GM18858 (cell line): ENCODE data around the gene PRRX1.

ENCODE experiments used
- ATAC-seq: cut with Tn5 transposase; IDR thresholded peaks from one replicate; pipeline ENCODE4 v1.9.1; 2021; ENCODE audit not compliant: unreplicated experiment

Gene PRRX1

GRCh38 chr1:170664828-170665612 is 1.1 kb downstream of the PRRX1 start:
- ATAC-seq: no peak

- ATAC-seq: no peak
These were observed 1.7 kb downstream of the PRRX1 start for GRCh38 chr1:170665629-170666028.

- no peak for ATAC-seq
These were observed 2.8 kb downstream of the PRRX1 start for GRCh38 chr1:170666541-170667254.

- ATAC-seq: no peak
These were observed 4.5 kb downstream of the PRRX1 start for GRCh38 chr1:170668209-170669106.

GRCh38 chr1:170669107-170669445 is 5.1 kb downstream of the PRRX1 start:
- no peak for ATAC-seq

GRCh38 chr1:170669586-170670530 is 5.9 kb downstream of the PRRX1 start:
- no peak for ATAC-seq

- ATAC-seq: no peak
These were observed 7.1 kb downstream of the PRRX1 start for GRCh38 chr1:170670802-170671628.

- ATAC-seq: no peak
These were observed 7.7 kb downstream of the PRRX1 start for GRCh38 chr1:170671629-170671963.

- no peak for ATAC-seq
These were observed 8.4 kb downstream of the PRRX1 start for GRCh38 chr1:170672316-170672715.

GRCh38 chr1:170674239-170674638 is 10.3 kb downstream of the PRRX1 start:
- no peak for ATAC-seq

- ATAC-seq: no peak
These were observed 11.1 kb downstream of the PRRX1 start for GRCh38 chr1:170674986-170675385.

- no peak for ATAC-seq
These were observed 11.9 kb downstream of the PRRX1 start for GRCh38 chr1:170675865-170676264.

- no peak for ATAC-seq
These were observed 12.7 kb downstream of the PRRX1 start for GRCh38 chr1:170676628-170677027.

GRCh38 chr1:170678027-170678600 is 14.2 kb downstream of the PRRX1 start:
- ATAC-seq: no peak

GRCh38 chr1:170680428-170680827 is 16.5 kb downstream of the PRRX1 start:
- ATAC-seq: no peak

- no peak for ATAC-seq
These were observed 18.2 kb downstream of the PRRX1 start for GRCh38 chr1:170682169-170682568.

GRCh38 chr1:170682809-170683208 is 18.9 kb downstream of the PRRX1 start:
- ATAC-seq: no peak

- ATAC-seq: no peak
These were observed 21.2 kb downstream of the PRRX1 start for GRCh38 chr1:170685166-170685565.

GRCh38 chr1:170686291-170686690 is 22.4 kb downstream of the PRRX1 start:
- no peak for ATAC-seq
